B cell (primary cell): ENCODE results near the gene RLN3. TPM values are rescaled to one million over a fixed set of nuclear protein-coding genes. Genes with fewer than 3 reads are reported as not detected.

Experiments
- ATAC-seq: fragments of 200-7000 bp; cut with Tn5 transposase; one replicate; pipeline ENCODE4 v1.10.0; 2021; ENCODE audit warnings: low read depth, mild to moderate bottlenecking, moderate number of reproducible peaks, moderate library complexity
- CTCF ChIA-PET: fragments of 350-600 bp; sonication (Branson Sonifier 250); formaldehyde crosslinking; loops from one replicate; lab custom pipeline; 2021; ENCODE audit warnings: antibody characterized with exemption, inconsistent platforms; lab: Charles Lee
- POLR2A ChIA-PET: fragments of 350-600 bp; sonication (Branson Sonifier 250); formaldehyde crosslinking; loops from one replicate; lab custom pipeline; 2021; ENCODE audit warnings: antibody characterized with exemption; lab: Charles Lee
- DNase-seq: peaks from one replicate; pipeline ENCODE4 v3.0.0; 2013
- H2AFZ ChIP-seq: 2 replicates; pipeline ENCODE4 v1.6.1; 2012; ENCODE audit warnings: mild to moderate bottlenecking, low read depth, low read length; ENCODE audit not compliant: insufficient read depth, poor library complexity, severe bottlenecking
- H3K27ac ChIP-seq, 2 donors: 1 replicate in 1 of 2; 2 replicates in 1 of 2; pipeline ENCODE4 v1.5.1; 2012 to 2013; ENCODE audit warnings: low read length in 2 of 2, mild to moderate bottlenecking in 2 of 2, moderate library complexity in 1 of 2
- H3K27me3 ChIP-seq, 4 experiments: fragments of 200-600 bp in 1 of 4; sonication (generic) in 1 of 4; replicated peaks in 1 of 4; 1 replicate in 2 of 4; 2 replicates in 2 of 4; pipeline versions ENCODE4 v1.6.1 to v1.7.0; 2013 to 2016; ENCODE audit warnings: low read length in 3 of 4, mild to moderate bottlenecking in 2 of 4, mixed read lengths in 1 of 4, moderate library complexity in 1 of 4; ENCODE audit not compliant: insufficient read depth in 4 of 4, control insufficient read depth in 3 of 4; ENCODE audit errors: control extremely low read depth in 1 of 4
- H3K36me3 ChIP-seq, 2 experiments: replicated peaks in 1 of 2; 1 replicate in 1 of 2; 2 replicates in 1 of 2; pipeline versions ENCODE4 v1.6.1 to v1.7.1; 2013; ENCODE audit warnings: low read length in 1 of 2; ENCODE audit not compliant: insufficient read depth in 2 of 2, control insufficient read depth in 1 of 2; ENCODE audit errors: control extremely low read depth in 1 of 2, extremely low read depth in 1 of 2
- H3K4me1 ChIP-seq, 2 donors: fragments of 200-600 bp in 1 of 2; sonication (generic) in 1 of 2; 1 replicate in 1 of 2; 2 replicates in 1 of 2; pipeline versions ENCODE4 v1.5.1 to v1.6.1; 2013 to 2017; ENCODE audit warnings: low read length in 2 of 2; ENCODE audit not compliant: control insufficient read depth in 2 of 2, insufficient read depth in 2 of 2
- H3K4me2 ChIP-seq: replicated peaks from 2 replicates; pipeline ENCODE3; 2012; ENCODE audit warnings: mild to moderate bottlenecking, low read depth, low read length; ENCODE audit not compliant: poor library complexity, severe bottlenecking
- H3K4me3 ChIP-seq, 5 experiments: fragments of 200-600 bp in 1 of 5; sonication (generic) in 1 of 5; 1 replicate in 3 of 5; 2 replicates in 2 of 5; pipeline versions ENCODE4 v1.5.1 to v1.7.0; 2011 to 2016; ENCODE audit warnings: low read length in 4 of 5, mild to moderate bottlenecking in 4 of 5, low read depth in 2 of 5, control low read depth in 1 of 5, moderate library complexity in 1 of 5; ENCODE audit not compliant: insufficient read depth in 1 of 5; ENCODE audit errors: control extremely low read depth in 1 of 5, extremely low read depth in 1 of 5
- H3K79me2 ChIP-seq: fragments of 200-600 bp; sonication (generic); one replicate; pipeline ENCODE4 v1.6.0; 2016; ENCODE audit warnings: low read length; ENCODE audit not compliant: control insufficient read depth, insufficient read depth
- H3K9ac ChIP-seq: fragments of 200-600 bp; sonication (generic); 2 replicates; pipeline ENCODE4 v1.6.1; 2017; ENCODE audit warnings: mild to moderate bottlenecking, low read length, moderate library complexity
- H3K9me3 ChIP-seq, 3 donors: one replicate each; pipeline versions ENCODE4 v1.6.1 to v1.7.1; 2013; ENCODE audit warnings: low read length in 2 of 3; ENCODE audit not compliant: control insufficient read depth in 2 of 3, insufficient read depth in 1 of 3; ENCODE audit errors: control extremely low read depth in 1 of 3
- H4K20me1 ChIP-seq: 2 replicates; pipeline ENCODE4 v1.6.0; 2012; ENCODE audit warnings: mild to moderate bottlenecking, low read length; ENCODE audit not compliant: insufficient read depth, control insufficient read depth, poor library complexity, severe bottlenecking
- H3K27ac Mint-ChIP-seq: one replicate; pipeline ENCODE4 v1.8.0; 2021; ENCODE audit warnings: mixed read lengths
- H3K27me3 Mint-ChIP-seq: one replicate; pipeline ENCODE4 v1.8.0; 2021; ENCODE audit warnings: mixed read lengths
- H3K4me1 Mint-ChIP-seq: one replicate; pipeline ENCODE4 v1.8.0; 2021; ENCODE audit warnings: mixed read lengths
- H3K4me3 Mint-ChIP-seq: one replicate; pipeline ENCODE4 v1.8.0; 2021; ENCODE audit warnings: mixed read lengths
- H3K9me3 Mint-ChIP-seq: one replicate; pipeline ENCODE4 v1.8.0; 2022; ENCODE audit warnings: mixed read lengths; ENCODE audit not compliant: insufficient read depth
- CTCF ChIP-seq: fragments of 200-600 bp; IDR thresholded peaks from one replicate; pipeline ENCODE4 v1.8.0; 2022; ENCODE audit warnings: antibody characterized with exemption, mild to moderate bottlenecking
- EZH2 ChIP-seq: IDR thresholded peaks from 2 replicates; pipeline ENCODE4 v1.6.1; 2012; ENCODE audit warnings: borderline replicate concordance, low read depth, mild to moderate bottlenecking, moderate library complexity, low read length; ENCODE audit not compliant: insufficient read depth, poor library complexity, severe bottlenecking
- WGBS: methylation state at CpG from one replicate; pipeline ENCODE4 v1.1.5; 2013; ENCODE audit warnings: missing lambda C conversion rate; ENCODE audit not compliant: insufficient coverage; 5-methylcytosine and 5-hydroxymethylcytosine counted together
- intact Hi-C: fragments of 100-400 bp; cut with micrococcal nuclease; formaldehyde crosslinking; loops from one replicate; pipeline ENCODE4 v1.10.0; 2022
- polyA plus RNA-seq: library from polyadenylated mRNA; depleted of rRNA; stranded (reverse); fragments of >200 nt; gene quantifications from 2 replicates; pipeline ENCODE4 v1.2.3, GENCODE V29; 2012
- total RNA-seq, 2 donors: library from RNA; stranded (reverse); fragments of 120-200 nt in 1 of 2; gene quantifications; 1 replicate in 1 of 2; 2 replicates in 1 of 2; pipeline versions ENCODE4 v1.2.3 to v1.2.4, GENCODE V29; 2013 to 2022

RLN3 gene
- total and polyA plus RNA-seq, 2 donors (not counting 1 experiment from before 2014, with no cell fraction given): 0.42 TPM; not detected in 1

DNA sequence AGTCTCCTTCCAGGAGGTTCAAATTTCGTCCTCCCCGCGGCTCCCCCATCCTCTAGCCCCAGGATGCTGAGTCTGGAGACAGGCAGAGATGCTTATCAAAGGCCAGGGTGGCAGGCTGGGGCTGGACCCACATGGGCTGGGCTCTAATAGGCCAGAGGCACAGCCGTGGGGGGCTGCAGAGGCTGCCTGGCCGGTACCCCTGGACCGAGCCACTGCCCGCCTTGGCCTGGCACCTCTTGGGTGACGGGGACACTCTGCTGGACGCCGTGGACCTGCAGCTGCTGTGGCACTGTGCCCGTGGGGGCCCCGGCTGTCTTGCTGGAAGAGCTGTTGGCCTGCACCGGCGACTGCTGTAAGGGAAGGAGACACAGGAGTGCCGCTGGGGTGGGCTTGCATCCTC, 47.6 kb upstream of the RLN3 start:
- Histone ChIP-seq H3K27me3 (peaks cover 0 to 7% (median 0%) of the 10 kb centered on the region in 4 experiments), H3K27ac (no peak overlapping the region), H4K20me1 (no peaks in the 10 kb centered on the region), H3K36me3 (peaks cover 0 to 3% of the 10 kb centered on the region in 2 experiments), H3K4me1 (peaks cover 45 to 70% of the 10 kb centered on the region in 2 donors), H3K9ac (no peak overlapping the region), H3K9me3 (no peaks in the 10 kb centered on the region), H3K4me2 (no peak overlapping the region), H3K79me2 (peaks cover 3% of the 10 kb centered on the region), H2AFZ (no peak overlapping the region), H3K4me3 (no peak overlapping the region)
- DNase-seq (no peak), ATAC-seq (no peak)
- Mint-ChIP-seq H3K4me1 (peaks cover 52% of the 10 kb centered on the region), H3K9me3 (no peaks in the 10 kb centered on the region), H3K27me3 (no peaks in the 10 kb centered on the region), H3K27ac (no peak overlapping the region), H3K4me3 (no peak overlapping the region)
- intact Hi-C loops: no loop called here
- POLR2A ChIA-PET: interaction anchor here (0.6 kb wide), 1 partner anchor 30 kb away, joined by 6 read pairs; no protein-coding TSS in a partner anchor
- TF ChIP-seq EZH2 (no peak), CTCF (no peak)
- CTCF ChIA-PET: interaction anchor here (2.2 kb wide), 1 partner anchor 67 kb away, joined by 6 read pairs; no protein-coding TSS in a partner anchor
- 99% methylated on average over 14 of the region's 15 CpGs for WGBS

DNA sequence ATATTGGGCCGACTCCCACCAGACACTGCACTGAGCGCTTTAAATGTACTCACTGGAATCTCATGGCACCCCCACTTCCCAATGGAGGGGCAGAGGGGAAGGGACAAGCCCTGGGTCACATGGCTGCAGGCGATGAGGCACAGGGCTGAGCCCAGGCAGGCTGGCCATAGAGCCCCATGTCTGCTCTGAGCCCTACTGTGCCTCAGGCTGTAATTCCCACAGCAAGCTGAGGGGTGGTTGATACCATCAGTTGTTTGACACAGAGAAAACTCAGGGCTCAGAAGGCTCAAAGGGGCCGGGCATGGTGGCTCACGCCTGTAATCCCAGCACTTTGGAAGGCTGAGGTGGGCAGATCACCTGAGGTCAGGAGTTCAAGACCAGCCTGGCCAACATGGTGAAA, 46.9 kb upstream of the RLN3 start:
- CTCF ChIA-PET: interaction anchor here (2.2 kb wide), 1 partner anchor 67 kb away, joined by 6 read pairs; no protein-coding TSS in a partner anchor
- ATAC-seq (no peak), DNase-seq (no peak)
- Histone ChIP-seq H3K36me3 (peaks cover 0 to 3% of the 10 kb centered on the region in 2 experiments), H3K4me1 (peaks cover 51 to 77% of the 10 kb centered on the region in 2 donors), H2AFZ (no peak overlapping the region), H3K9ac (no peak overlapping the region), H3K9me3 (no peaks in the 10 kb centered on the region), H3K4me3 (no peak overlapping the region), H3K4me2 (no peak overlapping the region), H3K27me3 (peaks cover 0 to 7% (median 0%) of the 10 kb centered on the region in 4 experiments), H4K20me1 (no peaks in the 10 kb centered on the region), H3K27ac (no peak overlapping the region), H3K79me2 (peaks cover 3% of the 10 kb centered on the region)
- POLR2A ChIA-PET: interaction anchor here (0.5 to 1.1 kb wide), 4 partner anchors 30 to 799 kb away, joined by 3 to 6 read pairs (median 3); no protein-coding TSS in a partner anchor
- peak overlapping the region; percentile 45 for H3K4me3 Mint-ChIP-seq
- H3K4me1 Mint-ChIP-seq: peaks cover 58% of the 10 kb centered on the region
- H3K27me3 Mint-ChIP-seq: no peaks in the 10 kb centered on the region
- intact Hi-C loops: no loop called here
- peak overlapping the region; percentile 82 for H3K27ac Mint-ChIP-seq
- 90% methylated on average over 2 of the region's 5 CpGs for WGBS
- TF ChIP-seq EZH2 (no peak), CTCF (no peak)
- no peaks in the 10 kb centered on the region for H3K9me3 Mint-ChIP-seq
